ENCODE measurements around the gene WSCD2. TPM values are rescaled to one million over a fixed set of nuclear protein-coding genes. Genes with fewer than 3 reads are reported as not detected.

WSCD2 gene
- total and polyA plus RNA-seq, 12 donors, result 0.01 to 2.8 (median 0.44) TPM; not detected in 3

DNA sequence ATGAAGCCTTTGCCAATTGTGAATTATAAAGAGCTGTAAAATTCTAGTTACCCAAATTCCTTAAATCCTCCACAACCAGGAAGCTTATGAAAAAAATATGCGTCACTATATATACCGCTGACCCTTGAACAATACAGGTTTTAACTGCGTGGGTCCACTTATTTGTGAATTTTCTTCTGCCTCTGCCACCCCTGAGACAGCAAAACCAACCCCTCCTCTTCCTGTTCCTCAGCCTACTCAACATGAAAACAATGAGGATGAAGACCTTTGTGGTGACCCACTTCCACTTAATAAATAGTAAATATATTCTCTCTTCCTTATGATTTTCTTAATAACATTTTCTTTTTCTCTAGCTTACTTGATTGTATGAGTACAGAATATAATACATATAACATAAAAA lies 167.9 kb downstream of the WSCD2 start:
- H3K9me3 ChIP-seq, result no peaks in the 10 kb centered on the region
- peak overlapping the region in 3 of 10 donors; percentile 36 to 46 (median 43) for H3K27ac ChIP-seq
- ATAC-seq (peak in 3 of 8 donors; percentile 29 to 49 (median 45)), DNase-seq (no peak)
- 51 to 60% methylated on average over 3 of the region's 3 CpGs for WGBS, 2 donors
- peaks cover 0 to 17% (median 5%) of the 10 kb centered on the region in 9 donors for H3K36me3 ChIP-seq
- peaks cover 0 to 62% (median 13%) of the 10 kb centered on the region in 9 donors for H3K4me1 ChIP-seq
- TF ChIP-seq, protein P1, sequence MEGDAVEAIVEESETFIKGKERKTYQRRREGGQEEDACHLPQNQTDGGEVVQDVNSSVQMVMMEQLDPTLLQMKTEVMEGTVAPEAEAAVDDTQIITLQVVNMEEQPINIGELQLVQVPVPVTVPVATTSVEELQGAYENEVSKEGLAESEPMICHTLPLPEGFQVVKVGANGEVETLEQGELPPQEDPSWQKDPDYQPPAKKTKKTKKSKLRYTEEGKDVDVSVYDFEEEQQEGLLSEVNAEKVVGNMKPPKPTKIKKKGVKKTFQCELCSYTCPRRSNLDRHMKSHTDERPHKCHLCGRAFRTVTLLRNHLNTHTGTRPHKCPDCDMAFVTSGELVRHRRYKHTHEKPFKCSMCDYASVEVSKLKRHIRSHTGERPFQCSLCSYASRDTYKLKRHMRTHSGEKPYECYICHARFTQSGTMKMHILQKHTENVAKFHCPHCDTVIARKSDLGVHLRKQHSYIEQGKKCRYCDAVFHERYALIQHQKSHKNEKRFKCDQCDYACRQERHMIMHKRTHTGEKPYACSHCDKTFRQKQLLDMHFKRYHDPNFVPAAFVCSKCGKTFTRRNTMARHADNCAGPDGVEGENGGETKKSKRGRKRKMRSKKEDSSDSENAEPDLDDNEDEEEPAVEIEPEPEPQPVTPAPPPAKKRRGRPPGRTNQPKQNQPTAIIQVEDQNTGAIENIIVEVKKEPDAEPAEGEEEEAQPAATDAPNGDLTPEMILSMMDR (IDR thresholded peaks at IDR 0.05), result no peak
- intact Hi-C loops (cut with DNase I), result no loop called here
- H3K27me3 ChIP-seq, result peaks cover 0 to 3% (median 0%) of the 10 kb centered on the region in 7 donors
- H3K4me3 ChIP-seq, result no peak overlapping the region

DNA sequence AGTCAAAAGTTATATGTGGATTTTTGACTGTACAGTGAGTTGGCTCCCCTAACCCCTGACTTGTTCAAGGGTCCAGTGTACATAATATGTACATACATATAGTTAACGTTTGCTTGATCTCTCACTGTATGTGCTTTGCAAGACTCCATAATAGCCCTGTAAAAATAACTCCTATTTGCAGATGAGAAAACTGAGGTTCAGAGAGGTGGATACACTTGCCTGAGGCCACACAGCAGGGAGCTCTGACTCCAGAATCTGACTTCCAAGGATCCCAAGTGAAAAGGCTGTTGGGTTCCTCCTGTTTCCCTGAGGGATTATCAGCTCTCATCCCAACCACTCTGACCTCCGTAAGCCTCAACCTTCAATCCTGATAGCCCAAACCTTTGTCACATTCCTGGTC lies 168.3 kb downstream of the WSCD2 start:
- peak overlapping the region in 2 of 10 donors; percentile 36 to 46 for H3K27ac ChIP-seq
- TF ChIP-seq, protein P1 (IDR thresholded peaks at IDR 0.05), result no peak
- peaks cover 0 to 12% (median 0%) of the 10 kb centered on the region in 9 donors for H3K36me3 ChIP-seq
- H3K9me3 ChIP-seq, result no peaks in the 10 kb centered on the region
- no peak overlapping the region for H3K4me3 ChIP-seq
- intact Hi-C loops (cut with DNase I), result no loop called here
- peaks cover 0 to 3% (median 0%) of the 10 kb centered on the region in 7 donors for H3K27me3 ChIP-seq
- DNase-seq (no peak), ATAC-seq (no peak)
- 87 to 90% methylated on average over 2 of the region's 2 CpGs for WGBS, 2 donors
- H3K4me1 ChIP-seq, result peaks cover 4 to 66% (median 18%) of the 10 kb centered on the region in 9 donors

DNA sequence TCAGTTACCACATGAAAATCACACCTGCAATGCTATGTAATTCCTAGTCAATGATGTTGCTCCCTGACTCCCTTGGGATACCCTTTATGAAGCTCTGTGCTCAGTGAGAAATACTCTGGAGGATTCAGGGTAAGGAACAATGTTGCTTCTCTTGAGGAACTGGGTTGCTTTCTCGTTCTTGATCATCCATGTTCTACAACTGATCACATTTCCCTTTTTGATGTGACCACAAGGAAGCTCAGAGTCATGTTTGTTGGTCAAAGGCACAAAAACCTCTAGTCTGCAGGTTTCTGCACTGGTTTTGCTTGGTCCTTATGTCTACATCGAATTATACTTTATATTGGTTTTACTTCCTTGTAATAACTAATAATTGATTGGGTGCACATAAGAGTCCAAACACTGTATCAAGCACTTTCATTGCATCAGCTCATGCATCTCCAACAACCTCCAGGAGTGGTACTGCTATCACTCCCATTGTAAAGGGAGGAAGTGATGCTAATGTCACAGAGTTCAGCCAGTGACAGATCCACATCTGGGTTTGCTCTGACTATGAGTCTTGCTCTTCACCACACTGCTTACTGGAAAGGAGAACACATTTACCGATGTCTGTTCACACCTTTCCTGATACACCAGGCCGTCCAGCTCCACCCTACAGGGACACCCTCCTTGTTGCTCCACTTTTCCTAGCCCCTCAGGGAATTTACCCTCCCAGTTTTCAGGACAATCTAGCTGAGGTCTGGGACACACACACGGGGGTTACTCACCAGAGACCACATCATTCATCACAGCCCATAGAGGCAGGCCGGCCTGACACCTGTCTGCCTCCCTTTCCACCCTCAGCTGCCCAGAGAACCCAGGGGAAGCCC lies 169.0 kb downstream of the WSCD2 start:
- H3K27ac ChIP-seq, result peak overlapping the region in 2 of 10 donors; percentile 47 to 71
- no peak for DNase-seq
- intact Hi-C loops (cut with DNase I), result no loop called here
- ATAC-seq, result no peak
- H3K27me3 ChIP-seq, result peaks cover 0 to 3% (median 0%) of the 10 kb centered on the region in 7 donors
- TF ChIP-seq, protein P1 (IDR thresholded peaks at IDR 0.05), result no peak
- H3K9me3 ChIP-seq, result no peaks in the 10 kb centered on the region
- WGBS, 2 donors, result 81 to 87% methylated on average over 6 of the region's 6 CpGs
- H3K36me3 ChIP-seq, result peaks cover 0 to 5% (median 0%) of the 10 kb centered on the region in 9 donors
- no peak overlapping the region for H3K4me3 ChIP-seq
- H3K4me1 ChIP-seq, result peaks cover 5 to 73% (median 25%) of the 10 kb centered on the region in 9 donors

DNA sequence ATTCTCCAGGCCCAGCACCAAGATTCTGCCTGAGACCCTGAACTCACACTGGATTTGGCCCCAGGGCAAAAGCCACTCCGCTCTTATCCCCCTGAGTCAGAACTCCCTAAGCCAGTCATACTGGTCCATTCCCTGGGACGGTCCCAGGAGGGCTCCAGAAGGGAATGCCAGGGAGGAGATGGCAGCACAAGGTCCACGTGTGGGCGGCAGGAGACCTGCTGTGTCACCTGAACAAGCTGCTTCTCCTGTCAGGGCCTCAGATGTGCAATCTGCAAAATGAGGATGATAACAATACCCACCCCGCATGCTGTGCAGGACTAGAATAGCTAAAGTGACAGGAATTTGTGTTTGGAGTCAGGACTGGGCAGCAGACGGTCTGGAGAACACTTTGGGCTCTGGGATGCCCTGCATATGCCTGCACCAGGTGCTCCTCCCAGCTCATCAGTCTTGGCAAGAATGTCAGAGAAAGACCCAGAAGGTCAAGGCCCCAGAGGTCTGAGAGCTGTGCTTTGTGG lies 169.7 kb downstream of the WSCD2 start:
- Histone ChIP-seq H3K4me1 (peaks cover 11 to 80% (median 32%) of the 10 kb centered on the region in 9 donors), H3K4me3 (no peak overlapping the region), H3K27ac (peak overlapping the region in 2 of 10 donors; percentile 47 to 71), H3K36me3 (no peaks in the 10 kb centered on the region), H3K27me3 (peaks cover 0 to 1% (median 0%) of the 10 kb centered on the region in 7 donors), H3K9me3 (no peaks in the 10 kb centered on the region)
- DNase-seq, result no peak
- TF ChIP-seq, protein P1 (IDR thresholded peaks at IDR 0.05), result no peak
- 93 to 95% methylated on average over 6 of the region's 6 CpGs for WGBS, 2 donors
- ATAC-seq, result no peak
- intact Hi-C loops (cut with DNase I), result no loop called here

Measured in heart right ventricle (tissue), 16 donors.